NK-92 treated with Interleukin-12 subunit alpha and Interleukin-12 subunit beta, amount 100 ng/mL, for 24 hours (cell line): ENCODE data around the gene VPS13C.

ENCODE experiments used
- DNase-seq: peaks from one replicate; lab custom pipeline; 2025; lab: John Stamatoyannopoulos, UW

VPS13C gene

GRCh38 chr15:61818801-61819200 lies 241.4 kb downstream of the VPS13C start:
- DNase-seq = no peak

GRCh38 chr15:61816856-61817255 lies 243.4 kb downstream of the VPS13C start:
- no peak for DNase-seq

- DNase-seq = no peak
Measured at GRCh38 chr15:61815356-61816083, 244.7 kb downstream of the VPS13C start.

GRCh38 chr15:61812476-61812875 lies 247.8 kb downstream of the VPS13C start:
- DNase-seq = no peak

GRCh38 chr15:61811952-61812351 lies 248.3 kb downstream of the VPS13C start:
- no peak for DNase-seq

- DNase-seq = no peak
Measured at GRCh38 chr15:61809216-61809615, 251.0 kb downstream of the VPS13C start.

- no peak for DNase-seq
Measured at GRCh38 chr15:61807281-61807929, 252.8 kb downstream of the VPS13C start.
